T-cell (primary cell): Measurements from ENCODE around the gene FADS1. TPM values are rescaled to one million over a fixed set of nuclear protein-coding genes. Genes with fewer than 3 reads are reported as not detected.

Source experiments
- ATAC-seq, 4 experiments: fragments of 200-7000 bp in 3 of 4; fragments of 150-1000 bp in 1 of 4; cut with Tn5 transposase; replicated peaks in 1 of 4; 1 replicate in 3 of 4; 2 replicates in 1 of 4; pipeline ENCODE4 v1.10.0; 2021; ENCODE audit warnings: moderate library complexity in 3 of 4, mild to moderate bottlenecking in 2 of 4, moderate number of reproducible peaks in 1 of 4
- CTCF ChIA-PET, 2 donors: fragments of 300-600 bp; sonication (Branson Sonifier 250); formaldehyde crosslinking; loops; one replicate each; lab custom pipeline; 2022; ENCODE audit warnings: antibody characterized with exemption in 2 of 2; lab: Charles Lee
- POLR2A ChIA-PET, 2 donors: fragments of 300-600 bp; sonication (Branson Sonifier 250); formaldehyde crosslinking; loops; one replicate each; lab custom pipeline; 2022; ENCODE audit warnings: antibody characterized with exemption in 2 of 2; lab: Charles Lee
- DNase-seq, 35 experiments: peaks; one replicate each; pipeline versions ENCODE4 v3.0.0 to v3.0.0-alpha.2; 2013 to 2023
- H3K27ac ChIP-seq: one replicate; pipeline ENCODE4 v1.5.1; 2013; ENCODE audit warnings: low read length
- H3K27me3 ChIP-seq, 2 experiments: replicated peaks in 1 of 2; 1 replicate in 1 of 2; 2 replicates in 1 of 2; pipeline versions ENCODE4 v1.6.1 to v1.7.0; 2013; ENCODE audit warnings: low read length in 1 of 2, mixed read lengths in 1 of 2; ENCODE audit not compliant: control insufficient read depth in 2 of 2, insufficient read depth in 2 of 2; ENCODE audit errors: extremely low read depth in 1 of 2
- H3K36me3 ChIP-seq, 2 donors: 1 replicate in 1 of 2; 2 replicates in 1 of 2; pipeline versions ENCODE4 v1.6.1 to v1.7.0; 2013; ENCODE audit warnings: low read length in 1 of 2; ENCODE audit not compliant: control insufficient read depth in 2 of 2, insufficient read depth in 1 of 2; ENCODE audit errors: extremely low read depth in 1 of 2
- H3K4me1 ChIP-seq, 2 experiments: 1 replicate in 1 of 2; 2 replicates in 1 of 2; pipeline versions ENCODE4 v1.6.1 to v1.7.0; 2013; ENCODE audit warnings: low read length in 2 of 2, mixed read lengths in 1 of 2; ENCODE audit not compliant: insufficient read depth in 2 of 2, control insufficient read depth in 1 of 2; ENCODE audit errors: extremely low read depth in 1 of 2
- H3K4me3 ChIP-seq, 2 donors: 1 replicate in 1 of 2; 2 replicates in 1 of 2; pipeline versions ENCODE4 v1.5.1 to v1.7.0; 2013; ENCODE audit warnings: mild to moderate bottlenecking in 2 of 2, low read length in 1 of 2, moderate library complexity in 1 of 2; ENCODE audit not compliant: control insufficient read depth in 1 of 2; ENCODE audit errors: extremely low read depth in 1 of 2
- H3K9me3 ChIP-seq: 2 replicates; pipeline ENCODE4 v1.7.0; 2013
- H3K27ac Mint-ChIP-seq, 2 donors: one replicate each; pipeline ENCODE4 v1.8.0; 2020 to 2021; ENCODE audit warnings: mild to moderate bottlenecking in 2 of 2, mixed read lengths in 2 of 2
- H3K27me3 Mint-ChIP-seq, 2 donors: one replicate each; pipeline ENCODE4 v1.8.0; 2021 to 2022; ENCODE audit warnings: mixed read lengths in 2 of 2
- H3K36me3 Mint-ChIP-seq: one replicate; pipeline ENCODE4 v1.8.0; 2021; ENCODE audit warnings: mixed read lengths
- H3K4me1 Mint-ChIP-seq, 3 donors: one replicate each; pipeline ENCODE4 v1.8.0; 2020 to 2022; ENCODE audit warnings: mixed read lengths in 3 of 3, mild to moderate bottlenecking in 1 of 3
- H3K4me3 Mint-ChIP-seq, 3 donors: one replicate each; pipeline ENCODE4 v1.8.0; 2020 to 2022; ENCODE audit warnings: mild to moderate bottlenecking in 3 of 3, mixed read lengths in 3 of 3, moderate library complexity in 3 of 3
- H3K9me3 Mint-ChIP-seq, 3 donors: one replicate each; pipeline ENCODE4 v1.8.0; 2020 to 2022; ENCODE audit warnings: mixed read lengths in 3 of 3
- whole genome bisulfite sequencing: methylation state at CpG from one replicate; pipeline ENCODE4 v1.1.5; 2013; ENCODE audit warnings: missing lambda C conversion rate; ENCODE audit not compliant: insufficient coverage; 5-methylcytosine and 5-hydroxymethylcytosine counted together
- total RNA-seq, 35 experiments: library from RNA in 6 of 35; stranded (reverse) in 6 of 35; fragments of 120-200 nt in 1 of 35; gene quantifications; one replicate each; pipeline versions ENCODE4 v1.2.1 to v1.2.4 and lab custom pipeline; 2013 to 2026

The FADS1 gene
- total RNA-seq, 5 donors from 2014 or later (not counting 1 experiment from before 2014, with no cell fraction given) = 1.9 to 8.8 (median 2.9) TPM

GRCh38 chr11:61779666-61780525, 36.9 kb downstream of the FADS1 start:
- H3K4me3 Mint-ChIP-seq = no peak overlapping the region
- 92% methylated on average over 13 of the region's 14 CpGs for WGBS
- no peaks in the 10 kb centered on the region for H3K9me3 ChIP-seq
- H3K4me3 ChIP-seq = no peak overlapping the region
- peaks cover 0 to 31% of the 10 kb centered on the region in 2 experiments for H3K4me1 ChIP-seq
- H3K27me3 ChIP-seq = peaks cover 0 to 29% of the 10 kb centered on the region in 2 experiments
- no peak overlapping the region for H3K27ac Mint-ChIP-seq
- H3K27me3 Mint-ChIP-seq = peaks cover 0 to 2% of the 10 kb centered on the region in 2 donors
- DNase-seq (no peak), ATAC-seq (no peak)
- peaks cover 0 to 9% of the 10 kb centered on the region in 2 donors for H3K36me3 ChIP-seq
- H3K27ac ChIP-seq = no peak overlapping the region
- CTCF ChIA-PET = interaction anchor here (0.5 to 0.8 kb wide), 2 partner anchors 18 to 33 kb away, joined by 3 to 10 read pairs; no protein-coding TSS in a partner anchor
- H3K4me1 Mint-ChIP-seq = peaks cover 9 to 18% (median 11%) of the 10 kb centered on the region in 3 donors
- POLR2A ChIA-PET = no interaction called here
- peaks cover 9% of the 10 kb centered on the region for H3K36me3 Mint-ChIP-seq
- no peaks in the 10 kb centered on the region for H3K9me3 Mint-ChIP-seq

- no peak overlapping the region for H3K27ac Mint-ChIP-seq
- no peak for DNase-seq
- H3K4me3 Mint-ChIP-seq = no peak overlapping the region
- H3K4me1 ChIP-seq = peaks cover 0 to 34% of the 10 kb centered on the region in 2 experiments
- WGBS = 93% methylated on average over 22 of the region's 24 CpGs
- H3K9me3 Mint-ChIP-seq = no peaks in the 10 kb centered on the region
- no peak overlapping the region for H3K4me3 ChIP-seq
- CTCF ChIA-PET = interaction anchor here in 1 of 2 donors (0.5 kb wide), 2 partner anchors 32 to 101 kb away, joined by 6 to 10 read pairs; no protein-coding TSS in a partner anchor
- H3K36me3 Mint-ChIP-seq = peaks cover 2% of the 10 kb centered on the region
- POLR2A ChIA-PET = no interaction called here
- H3K36me3 ChIP-seq = peaks cover 0 to 3% of the 10 kb centered on the region in 2 donors
- H3K27me3 ChIP-seq = peaks cover 0 to 29% of the 10 kb centered on the region in 2 experiments
- peaks cover 0 to 2% of the 10 kb centered on the region in 2 donors for H3K27me3 Mint-ChIP-seq
- no peaks in the 10 kb centered on the region for H3K9me3 ChIP-seq
- ATAC-seq = no peak
- peaks cover 7 to 21% (median 11%) of the 10 kb centered on the region in 3 donors for H3K4me1 Mint-ChIP-seq
- no peak overlapping the region for H3K27ac ChIP-seq
Measured at GRCh38 chr11:61778920-61779650, 37.7 kb downstream of the FADS1 start.

- Mint-ChIP-seq H3K27ac (no peak overlapping the region), H3K4me3 (peak overlapping the region; percentile 43 to 67 (median 58)), H3K4me1 (peaks cover 7 to 21% (median 11%) of the 10 kb centered on the region in 3 donors), H3K27me3 (peaks cover 0 to 2% of the 10 kb centered on the region in 2 donors), H3K9me3 (no peaks in the 10 kb centered on the region), H3K36me3 (no peaks in the 10 kb centered on the region)
- H3K36me3 ChIP-seq = peaks cover 0 to 3% of the 10 kb centered on the region in 2 donors
- peaks cover 0 to 35% of the 10 kb centered on the region in 2 experiments for H3K4me1 ChIP-seq
- 89% methylated on average over 8 of the region's 11 CpGs for WGBS
- CTCF ChIA-PET = no interaction called here
- no peaks in the 10 kb centered on the region for H3K9me3 ChIP-seq
- H3K27ac ChIP-seq = no peak overlapping the region
- no peak overlapping the region for H3K4me3 ChIP-seq
- H3K27me3 ChIP-seq = peaks cover 0 to 29% of the 10 kb centered on the region in 2 experiments
- POLR2A ChIA-PET = no interaction called here
- DNase-seq = no peak
- ATAC-seq = no peak
Measured at GRCh38 chr11:61778357-61778886, 38.4 kb downstream of the FADS1 start.

- ATAC-seq (peak; percentile 74 to 84 (median 76)), DNase-seq (peak in 34 of 35 experiments; percentile 9 to 74 (median 50))
- 30% methylated on average over 49 of the region's 67 CpGs for WGBS
- Mint-ChIP-seq H3K4me3 (peak overlapping the region; percentile 61 to 67 (median 66)), H3K9me3 (no peaks in the 10 kb centered on the region), H3K27me3 (peaks cover 0 to 2% of the 10 kb centered on the region in 2 donors), H3K4me1 (peaks cover 7 to 27% (median 16%) of the 10 kb centered on the region in 3 donors), H3K27ac (no peak overlapping the region), H3K36me3 (no peaks in the 10 kb centered on the region)
- Histone ChIP-seq H3K27ac (no peak overlapping the region), H3K4me3 (peak overlapping the region; percentile 46 to 49), H3K36me3 (no peaks in the 10 kb centered on the region), H3K9me3 (no peaks in the 10 kb centered on the region), H3K27me3 (peaks cover 0 to 29% of the 10 kb centered on the region in 2 experiments), H3K4me1 (peaks cover 0 to 44% of the 10 kb centered on the region in 2 experiments)
- CTCF ChIA-PET = no interaction called here
- POLR2A ChIA-PET = interaction anchor here in 1 of 2 donors (0.6 kb wide), 1 partner anchor 13 kb away, joined by 3 read pairs; no protein-coding TSS in a partner anchor
Measured at GRCh38 chr11:61777234-61778090, 39.3 kb downstream of the FADS1 start.

- no peaks in the 10 kb centered on the region for H3K36me3 Mint-ChIP-seq
- H3K9me3 ChIP-seq = no peaks in the 10 kb centered on the region
- peaks cover 0 to 53% of the 10 kb centered on the region in 2 experiments for H3K4me1 ChIP-seq
- peaks cover 0 to 2% of the 10 kb centered on the region in 2 donors for H3K27me3 Mint-ChIP-seq
- H3K27me3 ChIP-seq = peaks cover 0 to 29% of the 10 kb centered on the region in 2 experiments
- peak overlapping the region in 1 of 2 donors; percentile 49 for H3K4me3 ChIP-seq
- peaks cover 7 to 29% (median 16%) of the 10 kb centered on the region in 3 donors for H3K4me1 Mint-ChIP-seq
- H3K4me3 Mint-ChIP-seq = peak overlapping the region; percentile 61 to 67 (median 66)
- WGBS = 70% methylated on average over 8 of the region's 9 CpGs
- no peak overlapping the region for H3K27ac ChIP-seq
- ChIA-PET POLR2A (no interaction called here), CTCF (no interaction called here)
- DNase-seq (peak in 31 of 35 experiments; percentile 18 to 66 (median 48)), ATAC-seq (peak in 3 of 4 experiments; percentile 18 to 55 (median 41))
- H3K36me3 ChIP-seq = no peaks in the 10 kb centered on the region
- no peaks in the 10 kb centered on the region for H3K9me3 Mint-ChIP-seq
- no peak overlapping the region for H3K27ac Mint-ChIP-seq
Measured at GRCh38 chr11:61776561-61777075, 40.2 kb downstream of the FADS1 start.
